ENCODE results near the gene ACSS2.
"Not testable (repeated sequence)": the region's sequence is repeated elsewhere in the genome, so short reads cannot be mapped to it uniquely, and the experiment has no call there.

DNA sequence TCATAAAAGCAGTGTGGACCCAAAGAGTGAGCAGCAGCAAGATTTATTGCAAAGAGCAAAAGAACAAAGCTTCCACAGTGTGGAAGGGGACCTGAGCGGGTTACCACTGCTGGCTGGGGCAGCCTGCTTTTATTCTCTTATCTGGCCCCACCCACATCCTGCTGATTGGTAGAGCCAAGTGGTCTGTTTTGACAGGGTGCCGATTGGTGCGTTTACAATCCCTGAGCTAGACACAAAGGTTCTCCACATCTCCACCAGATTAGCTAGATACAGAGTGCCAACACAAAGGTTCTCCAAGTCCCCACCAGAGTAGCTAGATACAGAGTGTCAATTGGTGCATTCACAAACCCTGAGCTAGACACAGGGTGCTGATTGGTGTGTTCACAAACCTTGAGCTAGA, 21.7 kb downstream of the ACSS2 start:
- TF ChIP-seq, protein P1, sequence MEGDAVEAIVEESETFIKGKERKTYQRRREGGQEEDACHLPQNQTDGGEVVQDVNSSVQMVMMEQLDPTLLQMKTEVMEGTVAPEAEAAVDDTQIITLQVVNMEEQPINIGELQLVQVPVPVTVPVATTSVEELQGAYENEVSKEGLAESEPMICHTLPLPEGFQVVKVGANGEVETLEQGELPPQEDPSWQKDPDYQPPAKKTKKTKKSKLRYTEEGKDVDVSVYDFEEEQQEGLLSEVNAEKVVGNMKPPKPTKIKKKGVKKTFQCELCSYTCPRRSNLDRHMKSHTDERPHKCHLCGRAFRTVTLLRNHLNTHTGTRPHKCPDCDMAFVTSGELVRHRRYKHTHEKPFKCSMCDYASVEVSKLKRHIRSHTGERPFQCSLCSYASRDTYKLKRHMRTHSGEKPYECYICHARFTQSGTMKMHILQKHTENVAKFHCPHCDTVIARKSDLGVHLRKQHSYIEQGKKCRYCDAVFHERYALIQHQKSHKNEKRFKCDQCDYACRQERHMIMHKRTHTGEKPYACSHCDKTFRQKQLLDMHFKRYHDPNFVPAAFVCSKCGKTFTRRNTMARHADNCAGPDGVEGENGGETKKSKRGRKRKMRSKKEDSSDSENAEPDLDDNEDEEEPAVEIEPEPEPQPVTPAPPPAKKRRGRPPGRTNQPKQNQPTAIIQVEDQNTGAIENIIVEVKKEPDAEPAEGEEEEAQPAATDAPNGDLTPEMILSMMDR (IDR thresholded peaks at IDR 0.05) = not testable (repeated sequence)
- not testable (repeated sequence) for TF ChIP-seq EZH2 (IDR thresholded peaks at IDR 0.05)
